C4-2B (cell line): Measurements from ENCODE around the gene ARHGEF12.

Experiments used
- H3K27ac ChIP-seq: fragments of 450-650 bp; 2 replicates; pipeline ENCODE4 v1.5.1; 2017
- CTCF ChIP-seq: fragments of 450-650 bp; conservative IDR thresholded peaks from 2 replicates; pipeline ENCODE4 v1.5.1; 2017; ENCODE audit warnings: mild to moderate bottlenecking
- ZFX ChIP-seq: fragments of 450-650 bp; IDR thresholded peaks from 2 replicates; pipeline ENCODE4 v1.6.1; 2017

Gene ARHGEF12

GRCh38 chr11:120318906-120319305, 17.3 kb upstream of the ARHGEF12 start:
- TF ChIP-seq ZFX (no peak), CTCF (no peak)
- H3K27ac ChIP-seq, result no peak overlapping the region

- H3K27ac ChIP-seq, result peak within 1 kb of the TSS; percentile 52
- TF ChIP-seq CTCF (peak; percentile 23), ZFX (peak; percentile 73)
Observed at GRCh38 chr11:120324932-120325810, 11.0 kb upstream of the ARHGEF12 start, which contains the start of gene TLCD5. TLCD5 (plus strand) TSS chr11:120325299; CDS start chr11:120327442, 2,143 bp downstream.

DNA sequence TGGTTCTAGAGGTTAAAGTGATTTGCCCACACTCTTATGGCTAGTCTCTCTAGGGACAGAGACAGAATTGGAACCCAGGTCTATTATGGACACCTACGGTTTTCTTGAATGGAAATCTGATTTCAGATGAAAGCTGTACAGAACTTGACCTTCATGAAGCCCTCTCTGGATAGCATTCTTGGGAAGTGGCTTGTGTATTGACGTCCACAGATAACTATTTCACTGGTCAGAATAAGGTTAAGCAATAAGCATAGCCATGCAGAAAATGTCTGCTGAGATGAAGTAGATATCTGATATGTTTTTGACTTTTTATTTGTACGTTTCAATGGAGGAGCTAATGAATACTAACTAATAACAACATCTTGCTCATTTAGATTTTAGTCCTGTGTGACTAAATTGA, 10.0 kb upstream of the ARHGEF12 start:
- TF ChIP-seq CTCF, result no peak
- no peak for TF ChIP-seq ZFX
- H3K27ac ChIP-seq, result no peak overlapping the region

DNA sequence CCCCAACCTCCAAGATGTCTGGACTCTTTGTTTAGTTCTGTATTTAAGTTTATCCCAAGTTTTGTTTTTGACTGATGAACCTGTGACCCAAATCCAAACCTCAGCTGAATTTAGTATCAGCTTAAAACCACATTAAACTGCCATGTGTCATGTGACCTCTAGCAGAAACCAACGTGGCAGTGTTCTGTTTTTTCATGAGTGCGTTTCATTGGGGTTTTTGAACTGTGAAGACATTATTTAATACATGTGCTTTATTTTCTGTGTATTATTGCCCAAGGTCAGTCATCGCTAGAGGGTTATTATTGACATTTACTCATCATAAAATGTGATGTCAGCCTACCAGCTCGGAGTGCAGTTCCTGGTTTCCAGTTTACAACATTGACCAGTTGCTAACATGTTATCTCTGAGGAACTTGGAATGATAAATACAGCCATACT, 9.3 kb upstream of the ARHGEF12 start:
- TF ChIP-seq ZFX (no peak), CTCF (no peak)
- H3K27ac ChIP-seq, result no peak overlapping the region

DNA sequence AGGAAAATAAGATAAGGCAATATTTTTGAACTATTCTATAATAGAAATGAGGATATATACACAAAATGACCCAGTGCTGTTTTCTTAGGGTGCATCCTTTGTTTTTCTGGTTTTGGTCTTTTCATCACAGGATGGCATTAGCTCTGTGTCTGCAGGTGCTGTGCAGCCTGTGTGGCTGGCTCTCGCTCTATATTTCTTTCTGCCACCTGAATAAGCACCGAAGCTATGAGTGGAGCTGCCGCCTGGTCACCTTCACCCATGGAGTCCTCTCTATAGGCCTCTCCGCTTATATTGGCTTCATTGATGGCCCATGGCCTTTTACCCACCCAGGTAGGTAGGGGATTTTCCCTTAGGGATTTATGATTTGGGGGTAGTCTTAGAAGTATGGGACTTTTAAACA, 8.9 kb upstream of the ARHGEF12 start:
- no peak for TF ChIP-seq CTCF
- no peak for TF ChIP-seq ZFX
- peak overlapping the region; percentile 26; the same call in 1 of the 2 replicates for H3K27ac ChIP-seq

DNA sequence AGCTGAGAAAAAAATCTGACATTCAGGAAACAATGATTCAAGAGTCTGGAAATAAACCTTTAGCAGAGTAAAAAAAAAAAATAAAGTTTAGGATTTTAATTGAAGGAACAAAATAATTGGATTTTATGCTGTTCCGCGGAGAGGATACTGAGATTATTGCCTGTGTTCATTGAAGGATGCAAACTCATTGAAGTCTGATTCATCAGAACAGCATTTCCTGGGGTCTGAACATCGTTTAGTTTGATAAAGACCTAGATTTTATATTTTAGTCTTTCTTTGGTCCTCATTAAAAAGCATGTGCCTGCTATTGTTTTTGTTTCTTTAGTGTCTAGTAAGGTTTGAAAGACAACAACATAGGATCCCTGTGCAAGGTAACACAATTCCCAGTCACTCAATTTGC, 6.7 kb upstream of the ARHGEF12 start:
- TF ChIP-seq CTCF, result no peak
- TF ChIP-seq ZFX, result no peak
- no peak overlapping the region for H3K27ac ChIP-seq

- TF ChIP-seq ZFX (no peak), CTCF (no peak)
- 0 out of 2 replicates have a peak overlapping the region, but pooled peaks have one; percentile 1 for H3K27ac ChIP-seq
Observed at GRCh38 chr11:120330045-120330444, 6.2 kb upstream of the ARHGEF12 start.
